Sigmoid colon (tissue), 4 donors: ENCODE measurements around the gene TRAF4.

Experiments
- POLR2A ChIP-seq, 2 donors: fragments of 450-650 bp; IDR thresholded peaks; one replicate each; pipeline ENCODE4 v1.6.1; 2016; ENCODE audit warnings: antibody characterized with exemption in 2 of 2, mild to moderate bottlenecking in 2 of 2, moderate library complexity in 2 of 2
- POLR2AphosphoS5 ChIP-seq, 4 donors: sonication (generic); formaldehyde crosslinking; IDR thresholded peaks; one replicate each; pipeline ENCODE4 v1.6.1; 2017; ENCODE audit warnings: antibody characterized with exemption in 4 of 4
- TF ChIP-seq, protein P1 (sequence below), 4 experiments: fragments of 450-650 bp in 3 of 4; fragments of 200-600 bp in 1 of 4; IDR thresholded peaks; one replicate each; pipeline ENCODE4 v1.5.1; 2016 to 2019; ENCODE audit warnings: antibody characterized with exemption in 4 of 4, mild to moderate bottlenecking in 3 of 4, moderate library complexity in 2 of 4

DNA sequence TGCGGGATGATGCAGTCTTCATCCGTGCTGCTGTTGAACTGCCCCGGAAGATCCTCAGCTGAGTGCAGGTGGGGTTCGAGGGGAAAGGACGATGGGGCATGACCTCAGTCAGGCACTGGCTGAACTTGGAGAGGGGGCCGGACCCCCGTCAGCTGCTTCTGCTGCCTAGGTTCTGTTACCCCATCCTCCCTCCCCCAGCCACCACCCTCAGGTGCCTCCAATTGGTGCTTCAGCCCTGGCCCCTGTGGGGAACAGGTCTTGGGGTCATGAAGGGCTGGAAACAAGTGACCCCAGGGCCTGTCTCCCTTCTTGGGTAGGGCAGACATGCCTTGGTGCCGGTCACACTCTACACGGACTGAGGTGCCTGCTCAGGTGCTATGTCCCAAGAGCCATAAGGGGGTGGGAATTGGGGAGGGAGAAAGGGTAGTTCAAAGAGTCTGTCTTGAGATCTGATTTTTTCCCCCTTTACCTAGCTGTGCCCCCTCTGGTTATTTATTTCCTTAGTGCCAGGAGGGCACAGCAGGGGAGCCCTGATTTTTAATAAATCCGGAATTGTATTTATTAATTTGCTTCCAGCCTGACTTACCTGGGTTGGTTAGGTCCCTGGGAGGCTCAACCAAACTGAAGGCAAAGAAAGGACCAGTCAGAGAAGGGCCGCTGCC, 5.8 kb downstream of the TRAF4 start:
- TF ChIP-seq POLR2A (IDR thresholded peaks at IDR 0.05) = no peak
- TF ChIP-seq, protein P1, sequence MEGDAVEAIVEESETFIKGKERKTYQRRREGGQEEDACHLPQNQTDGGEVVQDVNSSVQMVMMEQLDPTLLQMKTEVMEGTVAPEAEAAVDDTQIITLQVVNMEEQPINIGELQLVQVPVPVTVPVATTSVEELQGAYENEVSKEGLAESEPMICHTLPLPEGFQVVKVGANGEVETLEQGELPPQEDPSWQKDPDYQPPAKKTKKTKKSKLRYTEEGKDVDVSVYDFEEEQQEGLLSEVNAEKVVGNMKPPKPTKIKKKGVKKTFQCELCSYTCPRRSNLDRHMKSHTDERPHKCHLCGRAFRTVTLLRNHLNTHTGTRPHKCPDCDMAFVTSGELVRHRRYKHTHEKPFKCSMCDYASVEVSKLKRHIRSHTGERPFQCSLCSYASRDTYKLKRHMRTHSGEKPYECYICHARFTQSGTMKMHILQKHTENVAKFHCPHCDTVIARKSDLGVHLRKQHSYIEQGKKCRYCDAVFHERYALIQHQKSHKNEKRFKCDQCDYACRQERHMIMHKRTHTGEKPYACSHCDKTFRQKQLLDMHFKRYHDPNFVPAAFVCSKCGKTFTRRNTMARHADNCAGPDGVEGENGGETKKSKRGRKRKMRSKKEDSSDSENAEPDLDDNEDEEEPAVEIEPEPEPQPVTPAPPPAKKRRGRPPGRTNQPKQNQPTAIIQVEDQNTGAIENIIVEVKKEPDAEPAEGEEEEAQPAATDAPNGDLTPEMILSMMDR (IDR thresholded peaks at IDR 0.05) = no peak
- no peak for TF ChIP-seq POLR2AphosphoS5 (IDR thresholded peaks at IDR 0.05)
